22Rv1 (cell line): ENCODE measurements around the gene SLC44A2.

Experiments
- H3K27ac ChIP-seq: fragments of 450-650 bp; 2 replicates; pipeline ENCODE4 v1.5.1; 2017
- ZFX ChIP-seq: fragments of 450-650 bp; IDR thresholded peaks from 2 replicates; pipeline ENCODE4 v1.6.1; 2017; ENCODE audit warnings: antibody characterized with exemption, borderline replicate concordance
- TF ChIP-seq, protein P1 (sequence below): fragments of 450-650 bp; IDR thresholded peaks from 2 replicates; pipeline ENCODE4 v1.5.1; 2017; ENCODE audit warnings: mild to moderate bottlenecking

Gene SLC44A2

DNA sequence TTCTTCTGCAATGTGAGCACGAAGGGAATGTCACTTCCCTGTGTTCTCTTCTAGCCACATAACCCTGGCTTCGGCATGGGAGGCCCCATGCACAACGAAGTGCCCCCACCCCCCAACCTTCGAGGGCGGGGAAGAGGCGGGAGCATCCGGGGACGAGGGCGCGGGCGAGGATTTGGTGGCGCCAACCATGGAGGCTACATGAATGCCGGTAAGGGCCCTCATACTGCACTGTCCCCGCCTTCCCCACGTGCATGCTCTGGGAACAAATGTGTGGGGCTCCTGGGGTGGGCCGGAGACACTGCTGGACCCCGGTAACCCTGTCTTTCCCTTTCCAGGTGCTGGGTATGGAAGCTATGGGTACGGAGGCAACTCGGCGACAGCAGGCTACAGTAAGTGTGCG, 58.2 kb downstream of the SLC44A2 start:
- no peak overlapping the region for H3K27ac ChIP-seq
- TF ChIP-seq, protein P1, sequence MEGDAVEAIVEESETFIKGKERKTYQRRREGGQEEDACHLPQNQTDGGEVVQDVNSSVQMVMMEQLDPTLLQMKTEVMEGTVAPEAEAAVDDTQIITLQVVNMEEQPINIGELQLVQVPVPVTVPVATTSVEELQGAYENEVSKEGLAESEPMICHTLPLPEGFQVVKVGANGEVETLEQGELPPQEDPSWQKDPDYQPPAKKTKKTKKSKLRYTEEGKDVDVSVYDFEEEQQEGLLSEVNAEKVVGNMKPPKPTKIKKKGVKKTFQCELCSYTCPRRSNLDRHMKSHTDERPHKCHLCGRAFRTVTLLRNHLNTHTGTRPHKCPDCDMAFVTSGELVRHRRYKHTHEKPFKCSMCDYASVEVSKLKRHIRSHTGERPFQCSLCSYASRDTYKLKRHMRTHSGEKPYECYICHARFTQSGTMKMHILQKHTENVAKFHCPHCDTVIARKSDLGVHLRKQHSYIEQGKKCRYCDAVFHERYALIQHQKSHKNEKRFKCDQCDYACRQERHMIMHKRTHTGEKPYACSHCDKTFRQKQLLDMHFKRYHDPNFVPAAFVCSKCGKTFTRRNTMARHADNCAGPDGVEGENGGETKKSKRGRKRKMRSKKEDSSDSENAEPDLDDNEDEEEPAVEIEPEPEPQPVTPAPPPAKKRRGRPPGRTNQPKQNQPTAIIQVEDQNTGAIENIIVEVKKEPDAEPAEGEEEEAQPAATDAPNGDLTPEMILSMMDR, result no peak
- TF ChIP-seq ZFX, result no peak

DNA sequence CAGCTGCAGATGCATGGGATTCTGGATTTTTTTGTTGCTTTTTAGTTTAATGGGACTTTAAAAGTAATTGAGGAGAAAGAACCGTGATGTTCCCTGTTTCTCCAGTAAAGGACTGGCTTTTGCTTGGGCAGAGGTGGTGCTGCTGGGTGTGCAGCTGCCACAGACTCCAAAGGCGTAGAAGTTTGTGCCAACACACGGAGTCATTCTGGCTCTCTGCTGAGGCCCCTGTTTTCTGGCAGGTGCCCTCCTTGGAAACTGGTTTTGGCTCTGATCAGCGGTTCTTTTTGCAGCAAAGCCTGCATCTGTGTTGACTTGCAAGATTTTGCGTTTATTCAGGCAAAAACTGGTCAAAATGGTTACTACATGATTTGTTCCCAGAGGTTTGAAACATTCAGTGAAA, 59.9 kb downstream of the SLC44A2 start:
- H3K27ac ChIP-seq, result no peak overlapping the region
- no peak for TF ChIP-seq ZFX
- TF ChIP-seq, protein P1, result no peak

DNA sequence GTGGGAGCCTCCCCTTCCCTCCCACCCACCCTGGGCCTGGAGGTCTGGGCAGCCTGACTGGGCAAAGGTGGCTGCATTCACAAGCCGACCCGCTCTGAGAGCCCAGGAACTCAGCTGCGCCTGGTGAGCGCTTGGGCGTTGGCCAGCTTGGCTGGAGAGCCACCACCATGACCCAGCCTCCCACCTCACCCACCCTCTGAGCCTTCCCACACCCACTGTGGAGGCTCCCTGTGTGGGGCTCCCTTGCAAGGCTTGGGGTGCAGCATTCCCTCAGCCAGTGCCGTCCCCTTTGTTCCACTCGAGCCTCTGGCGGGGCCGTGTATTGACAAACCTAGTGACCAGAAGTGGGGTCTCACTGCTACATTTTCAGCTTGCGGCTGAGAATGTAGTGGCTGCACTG, 60.8 kb downstream of the SLC44A2 start:
- no peak overlapping the region for H3K27ac ChIP-seq
- TF ChIP-seq, protein P1, result no peak
- no peak for TF ChIP-seq ZFX

- TF ChIP-seq ZFX, result no peak
- TF ChIP-seq, protein P1, result no peak
- H3K27ac ChIP-seq, result no peak overlapping the region
These were observed 61.5 kb downstream of the SLC44A2 start for GRCh38 chr19:10686661-10687517.

DNA sequence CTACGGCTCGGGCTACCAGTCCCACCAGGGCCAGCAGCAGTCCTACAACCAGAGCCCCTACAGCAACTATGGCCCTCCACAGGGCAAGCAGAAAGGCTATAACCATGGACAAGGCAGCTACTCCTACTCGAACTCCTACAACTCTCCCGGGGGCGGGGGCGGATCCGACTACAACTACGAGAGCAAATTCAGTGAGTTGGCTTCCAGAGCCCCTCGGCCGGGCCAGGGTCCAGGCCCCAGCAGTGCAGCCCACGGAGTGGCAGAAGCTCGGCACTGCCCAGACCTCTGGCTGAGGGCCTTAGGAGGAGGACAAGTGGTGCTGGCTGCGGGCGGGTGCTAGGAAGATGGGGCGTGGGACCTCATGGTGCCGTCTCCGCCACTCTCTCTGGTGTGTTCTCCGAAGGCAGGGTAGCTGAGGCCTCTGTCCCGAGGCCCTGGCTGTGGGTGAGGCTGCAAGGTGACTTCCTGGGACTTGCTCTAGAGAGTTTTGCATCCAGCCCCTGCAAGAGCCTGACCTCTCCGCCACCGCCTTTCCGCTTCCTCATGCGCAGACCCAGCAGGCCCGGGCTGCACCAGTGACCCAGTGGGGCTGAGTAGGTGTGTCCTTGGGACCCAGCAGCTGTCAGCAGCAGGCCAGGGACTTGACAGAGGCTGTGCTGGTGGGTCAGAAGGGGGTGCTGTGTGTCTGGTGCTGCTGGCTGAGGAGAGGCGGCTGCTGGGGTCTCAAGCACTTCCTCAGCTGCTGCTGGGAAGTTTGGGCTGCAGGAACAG, 62.4 kb downstream of the SLC44A2 start:
- TF ChIP-seq ZFX, result no peak
- TF ChIP-seq, protein P1, result no peak
- H3K27ac ChIP-seq, result no peak overlapping the region

- TF ChIP-seq ZFX, result no peak
- TF ChIP-seq, protein P1, result no peak
- no peak overlapping the region for H3K27ac ChIP-seq
These were observed 63.4 kb downstream of the SLC44A2 start for GRCh38 chr19:10688545-10689280.
